ENCODE results near the gene CKMT1A.
"Not testable (repeated sequence)": the region's sequence is repeated elsewhere in the genome, so short reads cannot be mapped to it uniquely, and the experiment has no call there.

DNA sequence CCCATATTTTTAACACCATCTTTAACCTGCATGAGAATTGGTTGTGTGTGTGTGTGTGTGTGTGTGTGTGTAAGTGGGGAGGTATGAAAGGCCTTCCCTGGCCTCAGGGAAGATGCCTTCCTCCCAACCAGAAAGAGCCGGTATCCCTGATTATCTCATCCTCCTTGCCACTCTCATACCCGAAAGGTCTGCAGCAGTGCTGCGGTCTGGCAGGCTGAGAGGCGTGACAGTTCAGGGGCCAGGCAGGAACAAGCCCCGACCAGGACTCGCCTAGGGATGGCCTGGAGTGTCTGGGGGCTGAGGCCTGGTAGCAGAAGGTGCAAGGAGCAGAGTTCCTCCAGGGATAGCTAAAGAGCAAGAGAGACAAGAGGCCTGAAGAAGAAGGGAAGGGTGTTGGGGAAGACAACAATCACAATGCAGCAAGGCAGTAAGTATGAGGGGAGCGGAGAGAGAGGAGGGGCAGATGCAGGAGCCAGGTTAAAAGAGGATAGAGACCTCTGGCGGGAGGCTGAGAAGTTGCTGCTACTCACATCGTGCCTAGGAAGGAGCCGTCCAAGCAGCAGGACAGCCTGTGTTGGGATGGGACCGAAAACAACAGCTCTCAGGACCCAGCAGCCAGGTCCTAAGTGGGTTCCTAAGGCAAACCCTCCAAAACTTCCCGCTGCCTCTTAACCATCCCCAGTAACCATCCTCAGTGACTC is 16.9 kb downstream of the CKMT1A start:
- TF ChIP-seq, protein P1, sequence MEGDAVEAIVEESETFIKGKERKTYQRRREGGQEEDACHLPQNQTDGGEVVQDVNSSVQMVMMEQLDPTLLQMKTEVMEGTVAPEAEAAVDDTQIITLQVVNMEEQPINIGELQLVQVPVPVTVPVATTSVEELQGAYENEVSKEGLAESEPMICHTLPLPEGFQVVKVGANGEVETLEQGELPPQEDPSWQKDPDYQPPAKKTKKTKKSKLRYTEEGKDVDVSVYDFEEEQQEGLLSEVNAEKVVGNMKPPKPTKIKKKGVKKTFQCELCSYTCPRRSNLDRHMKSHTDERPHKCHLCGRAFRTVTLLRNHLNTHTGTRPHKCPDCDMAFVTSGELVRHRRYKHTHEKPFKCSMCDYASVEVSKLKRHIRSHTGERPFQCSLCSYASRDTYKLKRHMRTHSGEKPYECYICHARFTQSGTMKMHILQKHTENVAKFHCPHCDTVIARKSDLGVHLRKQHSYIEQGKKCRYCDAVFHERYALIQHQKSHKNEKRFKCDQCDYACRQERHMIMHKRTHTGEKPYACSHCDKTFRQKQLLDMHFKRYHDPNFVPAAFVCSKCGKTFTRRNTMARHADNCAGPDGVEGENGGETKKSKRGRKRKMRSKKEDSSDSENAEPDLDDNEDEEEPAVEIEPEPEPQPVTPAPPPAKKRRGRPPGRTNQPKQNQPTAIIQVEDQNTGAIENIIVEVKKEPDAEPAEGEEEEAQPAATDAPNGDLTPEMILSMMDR (conservative IDR thresholded peaks at IDR 0.05) = not testable (repeated sequence)
- not testable (repeated sequence) for TF ChIP-seq ZFX (IDR thresholded peaks at IDR 0.05)

All from C4-2B (cell line).